B cell (primary cell): ENCODE results near the gene KIAA0232.

Experiments used
- EZH2 ChIP-seq: IDR thresholded peaks from 2 replicates; pipeline ENCODE4 v1.6.1; 2012; ENCODE audit warnings: borderline replicate concordance, low read depth, mild to moderate bottlenecking, moderate library complexity, low read length; ENCODE audit not compliant: insufficient read depth, poor library complexity, severe bottlenecking
- TF ChIP-seq, protein P1 (sequence below): fragments of 200-600 bp; IDR thresholded peaks from one replicate; pipeline ENCODE4 v1.8.0; 2022; ENCODE audit warnings: antibody characterized with exemption, mild to moderate bottlenecking

DNA sequence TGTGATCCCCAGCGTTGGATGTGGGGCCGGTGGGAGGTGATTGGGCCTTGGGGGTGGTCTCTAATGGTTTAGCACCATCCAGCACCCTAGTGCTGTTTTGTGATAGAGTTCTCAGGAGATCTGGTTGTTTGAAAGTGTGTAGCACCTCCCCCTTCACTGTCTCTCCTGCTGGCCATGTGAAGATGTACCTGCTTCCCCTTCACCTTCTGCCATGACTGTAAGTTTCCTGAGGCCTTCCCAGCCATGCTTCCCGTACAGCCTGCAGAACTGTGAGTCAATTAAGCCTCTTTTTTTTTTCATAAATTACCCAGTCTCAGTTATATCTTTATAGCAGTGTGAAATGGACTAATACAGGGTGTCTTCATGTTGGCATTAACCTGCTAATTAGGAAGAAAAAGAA, 107.8 kb downstream of the KIAA0232 start:
- TF ChIP-seq, protein P1, sequence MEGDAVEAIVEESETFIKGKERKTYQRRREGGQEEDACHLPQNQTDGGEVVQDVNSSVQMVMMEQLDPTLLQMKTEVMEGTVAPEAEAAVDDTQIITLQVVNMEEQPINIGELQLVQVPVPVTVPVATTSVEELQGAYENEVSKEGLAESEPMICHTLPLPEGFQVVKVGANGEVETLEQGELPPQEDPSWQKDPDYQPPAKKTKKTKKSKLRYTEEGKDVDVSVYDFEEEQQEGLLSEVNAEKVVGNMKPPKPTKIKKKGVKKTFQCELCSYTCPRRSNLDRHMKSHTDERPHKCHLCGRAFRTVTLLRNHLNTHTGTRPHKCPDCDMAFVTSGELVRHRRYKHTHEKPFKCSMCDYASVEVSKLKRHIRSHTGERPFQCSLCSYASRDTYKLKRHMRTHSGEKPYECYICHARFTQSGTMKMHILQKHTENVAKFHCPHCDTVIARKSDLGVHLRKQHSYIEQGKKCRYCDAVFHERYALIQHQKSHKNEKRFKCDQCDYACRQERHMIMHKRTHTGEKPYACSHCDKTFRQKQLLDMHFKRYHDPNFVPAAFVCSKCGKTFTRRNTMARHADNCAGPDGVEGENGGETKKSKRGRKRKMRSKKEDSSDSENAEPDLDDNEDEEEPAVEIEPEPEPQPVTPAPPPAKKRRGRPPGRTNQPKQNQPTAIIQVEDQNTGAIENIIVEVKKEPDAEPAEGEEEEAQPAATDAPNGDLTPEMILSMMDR = no peak
- TF ChIP-seq EZH2 = no peak
